Measurements from ENCODE around the gene SOX2.
"Not testable (repeated sequence)": the region's sequence is repeated elsewhere in the genome, so short reads cannot be mapped to it uniquely, and the experiment has no call there.

The SOX2 gene

DNA sequence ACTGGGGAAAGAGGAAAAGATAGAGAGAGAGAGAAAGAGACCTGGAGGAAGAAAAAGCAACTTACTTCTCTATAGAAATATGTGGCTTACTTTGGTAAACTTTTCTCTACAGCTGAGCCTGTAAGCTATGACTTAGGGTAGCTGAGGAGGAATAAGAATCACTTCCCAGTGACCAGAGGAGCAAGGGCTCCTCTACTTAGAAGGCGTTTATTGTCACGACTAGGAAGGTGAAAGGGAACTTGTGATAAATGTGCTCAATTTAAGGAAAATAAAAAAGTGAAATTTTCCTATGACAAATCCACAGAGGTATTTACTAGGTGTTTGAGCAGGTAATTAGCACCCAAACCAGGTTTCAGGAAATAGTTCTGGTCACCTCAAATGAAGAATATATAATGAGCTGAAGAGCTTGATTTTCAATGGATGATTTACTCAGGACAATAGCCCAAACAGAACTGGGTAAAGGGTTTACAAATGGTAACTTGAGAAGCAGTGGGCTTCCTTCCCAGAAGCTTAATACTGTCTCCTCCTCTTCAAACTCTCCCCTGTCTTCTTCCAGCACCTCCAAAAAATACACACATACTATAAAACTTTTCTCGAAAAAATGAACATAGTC is 46.1 kb downstream of the SOX2 start:
- DNase-seq (ENCODE audit: low spot score): no peak

DNA sequence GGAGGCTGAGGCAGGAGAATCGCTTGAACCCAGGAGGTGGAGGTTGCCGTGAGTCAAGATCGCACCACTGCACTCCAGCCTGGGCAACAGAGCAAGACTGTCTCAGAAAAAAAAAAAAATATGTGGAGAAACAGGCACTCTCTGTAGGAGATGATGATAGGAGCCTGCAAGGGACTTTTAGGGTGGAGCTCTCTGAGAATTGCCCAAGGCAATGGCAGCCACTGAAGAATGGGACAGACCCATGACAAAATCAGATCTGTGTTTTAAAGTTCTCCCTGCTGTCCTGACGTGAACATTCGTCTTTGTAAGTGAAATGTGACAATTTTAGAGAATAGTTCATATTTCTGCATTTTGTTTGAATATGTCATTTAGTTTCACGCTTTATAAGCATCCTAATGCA is 50.2 kb downstream of the SOX2 start:
- DNase-seq (ENCODE audit: low spot score): no peak

DNA sequence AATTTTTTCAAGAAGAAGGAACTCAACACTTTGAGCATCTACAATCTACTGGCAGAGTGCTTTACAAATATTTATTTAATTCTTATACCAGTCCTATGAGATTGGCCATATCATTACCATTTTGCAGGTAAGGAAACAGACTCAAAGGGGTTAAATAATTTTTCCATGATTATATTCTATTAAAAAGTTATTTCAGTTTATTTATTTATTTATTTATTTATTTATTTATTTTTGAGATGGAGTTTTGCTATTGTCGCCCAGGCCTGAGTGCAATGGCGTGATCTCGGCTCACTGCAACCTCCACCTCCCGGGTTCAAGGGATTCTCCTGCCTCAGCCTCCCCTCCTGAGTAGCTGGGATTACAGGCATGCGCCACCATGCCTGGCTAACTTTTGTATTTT is 52.3 kb downstream of the SOX2 start:
- not testable (repeated sequence) for DNase-seq (ENCODE audit: low spot score)

Data from hematopoietic multipotent progenitor cell treated with erythropoietin and hydrocortisone succinate and interleukin-3 and kit ligand, for 15 days (in vitro differentiated cells).